Renal cortex interstitium (tissue), 11 donors: Measurements from ENCODE around the gene ERN1. TPM values are rescaled to one million over a fixed set of nuclear protein-coding genes. Genes with fewer than 3 reads are reported as not detected.
"Not testable (repeated sequence)": the region's sequence is repeated elsewhere in the genome, so short reads cannot be mapped to it uniquely, and the experiment has no call there.

Experiments used
- DNase-seq, 11 donors: peaks; one replicate each; pipeline ENCODE4 v3.0.0-alpha.2; 2013; ENCODE audit warnings: low read depth in 9 of 11, low spot score in 4 of 11; ENCODE audit errors: extremely low read depth in 1 of 11
- polyA plus RNA-seq, 3 donors: library from polyadenylated mRNA; unstranded; fragments of 120-200 nt; gene quantifications; one replicate each; pipeline ENCODE4 v1.2.1, GENCODE V29; 2013; ENCODE audit not compliant: insufficient read length in 3 of 3

ERN1 gene
- polyA plus RNA-seq, 3 donors, result 8.3 to 9.7 (median 8.6) TPM

GRCh38 chr17:64120972-64121786 lies 8.8 kb downstream of the ERN1 start:
- not testable (repeated sequence) for DNase-seq

- no peak for DNase-seq
These were observed 9.7 kb downstream of the ERN1 start for GRCh38 chr17:64120159-64120810.

GRCh38 chr17:64117981-64118979 lies 11.7 kb downstream of the ERN1 start:
- no peak for DNase-seq

GRCh38 chr17:64115822-64116534 lies 14.0 kb downstream of the ERN1 start:
- no peak for DNase-seq

- DNase-seq, result no peak
These were observed 14.8 kb downstream of the ERN1 start for GRCh38 chr17:64115043-64115698.

- no peak for DNase-seq
These were observed 16.9 kb downstream of the ERN1 start for GRCh38 chr17:64113006-64113405.

- no peak for DNase-seq
These were observed 18.1 kb downstream of the ERN1 start for GRCh38 chr17:64111831-64112230.

- no peak for DNase-seq
These were observed 19.4 kb downstream of the ERN1 start for GRCh38 chr17:64110379-64111152.

GRCh38 chr17:64109400-64109799 lies 20.5 kb downstream of the ERN1 start:
- no peak for DNase-seq

- no peak for DNase-seq
These were observed 22.3 kb downstream of the ERN1 start for GRCh38 chr17:64107500-64108236.

GRCh38 chr17:64106918-64107317 lies 23.0 kb downstream of the ERN1 start:
- DNase-seq, result no peak

- DNase-seq, result no peak
These were observed 26.3 kb downstream of the ERN1 start for GRCh38 chr17:64103391-64104364.

- no peak for DNase-seq
These were observed 27.1 kb downstream of the ERN1 start for GRCh38 chr17:64102627-64103390.

GRCh38 chr17:64099543-64099942 lies 30.4 kb downstream of the ERN1 start:
- DNase-seq, result no peak
